SH-SY5Y (cell line): ENCODE measurements around the gene NXPH4.

Experiments
- GATA2 ChIP-seq: IDR thresholded peaks from 2 replicates; pipeline ENCODE4 v1.6.1; 2011; ENCODE audit warnings: mild to moderate bottlenecking, low read depth, low read length
- GATA3 ChIP-seq: IDR thresholded peaks from 2 replicates; pipeline ENCODE4 v1.6.1; 2011; ENCODE audit warnings: low read depth, mild to moderate bottlenecking, low read length, moderate library complexity

DNA sequence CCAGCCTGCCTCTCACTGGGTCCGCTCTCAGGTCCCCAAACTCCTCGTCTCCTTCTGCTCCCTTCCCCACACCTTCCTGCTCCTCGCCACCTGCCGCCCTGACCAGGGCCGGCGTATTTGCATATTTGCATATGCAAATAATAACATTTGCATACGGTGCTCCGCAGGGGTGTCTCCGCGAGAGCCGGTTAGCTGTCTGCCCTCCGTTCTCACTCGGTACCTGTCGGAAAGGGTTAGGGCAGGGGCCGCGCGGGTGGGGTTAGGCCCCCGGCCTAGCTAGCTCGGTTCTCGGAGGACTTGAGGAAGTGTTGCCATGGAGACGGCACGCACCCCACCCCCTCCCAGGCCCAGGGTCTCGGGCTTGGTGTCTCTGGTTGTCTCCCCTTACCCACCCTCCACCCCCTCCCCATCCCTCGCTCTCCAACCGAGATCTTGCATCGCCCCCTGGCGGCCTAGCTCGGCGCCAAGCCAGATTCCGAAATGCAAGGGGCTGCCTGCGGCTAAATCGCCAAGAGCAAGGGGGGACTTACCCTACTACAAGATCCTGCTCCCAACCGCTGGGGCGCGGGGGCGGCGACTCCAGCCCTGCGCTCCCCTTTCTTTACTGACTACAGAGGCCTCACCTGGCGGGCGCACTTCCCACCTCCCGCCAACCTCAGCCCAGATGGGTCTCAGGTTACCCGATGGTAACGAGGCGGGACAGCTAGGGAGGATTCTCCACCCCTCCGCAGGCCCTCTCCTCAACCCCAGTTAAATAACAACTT, 26.3 kb downstream of the NXPH4 start:
- no peak for TF ChIP-seq GATA3
- no peak for TF ChIP-seq GATA2
